ENCODE results near the gene PSG11.
"Not testable (repeated sequence)": the region's sequence is repeated elsewhere in the genome, so short reads cannot be mapped to it uniquely, and the experiment has no call there.

The PSG11 gene

GRCh38 chr19:42989851-42990250, 36.4 kb downstream of the PSG11 start:
- Histone ChIP-seq H3K27me3 (ENCODE audit: control insufficient read depth in 2 of 2, insufficient read depth in 2 of 2, low read length in 2 of 2) (no peaks in the 10 kb centered on the region), H3K4me1 (ENCODE audit: control insufficient read depth in 2 of 2, insufficient read depth in 2 of 2, low read length in 2 of 2) (no peaks in the 10 kb centered on the region), H3K36me3 (ENCODE audit: control insufficient read depth in 2 of 2, insufficient read depth in 2 of 2, low read length in 2 of 2) (no peaks in the 10 kb centered on the region), H3K4me3 (ENCODE audit: low read length in 2 of 2) (no peak overlapping the region), H3K27ac (ENCODE audit: low read depth in 2 of 2, low read length in 2 of 2) (no peak overlapping the region), H3K9ac (ENCODE audit: low read depth in 1 of 2, low read length in 2 of 2) (no peak overlapping the region), H3K9me3 (ENCODE audit: control insufficient read depth in 2 of 2, low read length in 2 of 2) (no peaks in the 10 kb centered on the region)

GRCh38 chr19:42989186-42989585, 37.1 kb downstream of the PSG11 start:
- not testable (repeated sequence) for H3K36me3 ChIP-seq (ENCODE audit: control insufficient read depth in 2 of 2, insufficient read depth in 2 of 2, low read length in 2 of 2); H3K9me3 ChIP-seq (ENCODE audit: control insufficient read depth in 2 of 2, low read length in 2 of 2); H3K9ac ChIP-seq (ENCODE audit: low read depth in 1 of 2, low read length in 2 of 2); H3K4me3 ChIP-seq (ENCODE audit: low read length in 2 of 2); H3K27me3 ChIP-seq (ENCODE audit: control insufficient read depth in 2 of 2, insufficient read depth in 2 of 2, low read length in 2 of 2); H3K27ac ChIP-seq (ENCODE audit: low read depth in 2 of 2, low read length in 2 of 2); H3K4me1 ChIP-seq (ENCODE audit: control insufficient read depth in 2 of 2, insufficient read depth in 2 of 2, low read length in 2 of 2)

GRCh38 chr19:42988206-42988605, 38.1 kb downstream of the PSG11 start:
- H3K27me3 ChIP-seq (ENCODE audit: control insufficient read depth in 2 of 2, insufficient read depth in 2 of 2, low read length in 2 of 2); H3K4me3 ChIP-seq (ENCODE audit: low read length in 2 of 2); H3K4me1 ChIP-seq (ENCODE audit: control insufficient read depth in 2 of 2, insufficient read depth in 2 of 2, low read length in 2 of 2): not testable (repeated sequence)

GRCh38 chr19:42985588-42985987, 40.7 kb downstream of the PSG11 start:
- H3K27me3 ChIP-seq (ENCODE audit: control insufficient read depth in 2 of 2, insufficient read depth in 2 of 2, low read length in 2 of 2), result no peaks in the 10 kb centered on the region
- H3K36me3 ChIP-seq (ENCODE audit: control insufficient read depth in 2 of 2, insufficient read depth in 2 of 2, low read length in 2 of 2), result no peaks in the 10 kb centered on the region
- no peak overlapping the region for H3K9ac ChIP-seq (ENCODE audit: low read depth in 1 of 2, low read length in 2 of 2)
- H3K4me1 ChIP-seq (ENCODE audit: control insufficient read depth in 2 of 2, insufficient read depth in 2 of 2, low read length in 2 of 2), result no peaks in the 10 kb centered on the region
- no peaks in the 10 kb centered on the region for H3K9me3 ChIP-seq (ENCODE audit: control insufficient read depth in 2 of 2, low read length in 2 of 2)
- no peak overlapping the region for H3K27ac ChIP-seq (ENCODE audit: low read depth in 2 of 2, low read length in 2 of 2)
- H3K4me3 ChIP-seq (ENCODE audit: low read length in 2 of 2), result no peak overlapping the region

More at GRCh38 chr19:42988206-42988605, 38.1 kb downstream of the PSG11 start:
- not testable (repeated sequence) for H3K9me3 ChIP-seq (ENCODE audit: control insufficient read depth in 2 of 2, low read length in 2 of 2); H3K36me3 ChIP-seq (ENCODE audit: control insufficient read depth in 2 of 2, insufficient read depth in 2 of 2, low read length in 2 of 2); H3K9ac ChIP-seq (ENCODE audit: low read depth in 1 of 2, low read length in 2 of 2); H3K27ac ChIP-seq (ENCODE audit: low read depth in 2 of 2, low read length in 2 of 2)

GRCh38 chr19:42982111-42982510, 44.2 kb downstream of the PSG11 start:
- not testable (repeated sequence) for H3K9ac ChIP-seq (ENCODE audit: low read depth in 1 of 2, low read length in 2 of 2); H3K9me3 ChIP-seq (ENCODE audit: control insufficient read depth in 2 of 2, low read length in 2 of 2); H3K4me1 ChIP-seq (ENCODE audit: control insufficient read depth in 2 of 2, insufficient read depth in 2 of 2, low read length in 2 of 2); H3K27me3 ChIP-seq (ENCODE audit: control insufficient read depth in 2 of 2, insufficient read depth in 2 of 2, low read length in 2 of 2); H3K36me3 ChIP-seq (ENCODE audit: control insufficient read depth in 2 of 2, insufficient read depth in 2 of 2, low read length in 2 of 2); H3K27ac ChIP-seq (ENCODE audit: low read depth in 2 of 2, low read length in 2 of 2); H3K4me3 ChIP-seq (ENCODE audit: low read length in 2 of 2)

- H3K36me3 ChIP-seq (ENCODE audit: control insufficient read depth in 2 of 2, insufficient read depth in 2 of 2, low read length in 2 of 2); H3K27ac ChIP-seq (ENCODE audit: low read depth in 2 of 2, low read length in 2 of 2); H3K27me3 ChIP-seq (ENCODE audit: control insufficient read depth in 2 of 2, insufficient read depth in 2 of 2, low read length in 2 of 2); H3K9me3 ChIP-seq (ENCODE audit: control insufficient read depth in 2 of 2, low read length in 2 of 2); H3K4me3 ChIP-seq (ENCODE audit: low read length in 2 of 2); H3K9ac ChIP-seq (ENCODE audit: low read depth in 1 of 2, low read length in 2 of 2); H3K4me1 ChIP-seq (ENCODE audit: control insufficient read depth in 2 of 2, insufficient read depth in 2 of 2, low read length in 2 of 2): not testable (repeated sequence)
These were observed 54.8 kb downstream of the PSG11 start for GRCh38 chr19:42971451-42971850.

GRCh38 chr19:42965176-42965575, 61.1 kb downstream of the PSG11 start:
- Histone ChIP-seq H3K36me3 (ENCODE audit: control insufficient read depth in 2 of 2, insufficient read depth in 2 of 2, low read length in 2 of 2) (no peaks in the 10 kb centered on the region), H3K9ac (ENCODE audit: low read depth in 1 of 2, low read length in 2 of 2) (no peak overlapping the region), H3K9me3 (ENCODE audit: control insufficient read depth in 2 of 2, low read length in 2 of 2) (no peaks in the 10 kb centered on the region)

GRCh38 chr19:42961119-42961518, 65.2 kb downstream of the PSG11 start:
- Histone ChIP-seq H3K27me3 (ENCODE audit: control insufficient read depth in 2 of 2, insufficient read depth in 2 of 2, low read length in 2 of 2) (no peaks in the 10 kb centered on the region), H3K36me3 (ENCODE audit: control insufficient read depth in 2 of 2, insufficient read depth in 2 of 2, low read length in 2 of 2) (no peaks in the 10 kb centered on the region), H3K4me1 (ENCODE audit: control insufficient read depth in 2 of 2, insufficient read depth in 2 of 2, low read length in 2 of 2) (no peaks in the 10 kb centered on the region), H3K9me3 (ENCODE audit: control insufficient read depth in 2 of 2, low read length in 2 of 2) (no peaks in the 10 kb centered on the region), H3K4me3 (ENCODE audit: low read length in 2 of 2) (no peak overlapping the region), H3K27ac (ENCODE audit: low read depth in 2 of 2, low read length in 2 of 2) (no peak overlapping the region), H3K9ac (ENCODE audit: low read depth in 1 of 2, low read length in 2 of 2) (no peak overlapping the region)

More at GRCh38 chr19:42965176-42965575, 61.1 kb downstream of the PSG11 start:
- no peak overlapping the region for H3K4me3 ChIP-seq (ENCODE audit: low read length in 2 of 2)
- H3K27ac ChIP-seq (ENCODE audit: low read depth in 2 of 2, low read length in 2 of 2), result no peak overlapping the region
- no peaks in the 10 kb centered on the region for H3K27me3 ChIP-seq (ENCODE audit: control insufficient read depth in 2 of 2, insufficient read depth in 2 of 2, low read length in 2 of 2)
- H3K4me1 ChIP-seq (ENCODE audit: control insufficient read depth in 2 of 2, insufficient read depth in 2 of 2, low read length in 2 of 2), result no peaks in the 10 kb centered on the region

Data from mucosa of rectum (tissue), 2 donors.